ENCODE data around the gene SNED1. TPM values are rescaled to one million over a fixed set of nuclear protein-coding genes. Genes with fewer than 3 reads are reported as not detected.

SNED1 gene
- total RNA-seq, 2 donors from 2014 or later = 0.66 to 4.5 TPM

DNA sequence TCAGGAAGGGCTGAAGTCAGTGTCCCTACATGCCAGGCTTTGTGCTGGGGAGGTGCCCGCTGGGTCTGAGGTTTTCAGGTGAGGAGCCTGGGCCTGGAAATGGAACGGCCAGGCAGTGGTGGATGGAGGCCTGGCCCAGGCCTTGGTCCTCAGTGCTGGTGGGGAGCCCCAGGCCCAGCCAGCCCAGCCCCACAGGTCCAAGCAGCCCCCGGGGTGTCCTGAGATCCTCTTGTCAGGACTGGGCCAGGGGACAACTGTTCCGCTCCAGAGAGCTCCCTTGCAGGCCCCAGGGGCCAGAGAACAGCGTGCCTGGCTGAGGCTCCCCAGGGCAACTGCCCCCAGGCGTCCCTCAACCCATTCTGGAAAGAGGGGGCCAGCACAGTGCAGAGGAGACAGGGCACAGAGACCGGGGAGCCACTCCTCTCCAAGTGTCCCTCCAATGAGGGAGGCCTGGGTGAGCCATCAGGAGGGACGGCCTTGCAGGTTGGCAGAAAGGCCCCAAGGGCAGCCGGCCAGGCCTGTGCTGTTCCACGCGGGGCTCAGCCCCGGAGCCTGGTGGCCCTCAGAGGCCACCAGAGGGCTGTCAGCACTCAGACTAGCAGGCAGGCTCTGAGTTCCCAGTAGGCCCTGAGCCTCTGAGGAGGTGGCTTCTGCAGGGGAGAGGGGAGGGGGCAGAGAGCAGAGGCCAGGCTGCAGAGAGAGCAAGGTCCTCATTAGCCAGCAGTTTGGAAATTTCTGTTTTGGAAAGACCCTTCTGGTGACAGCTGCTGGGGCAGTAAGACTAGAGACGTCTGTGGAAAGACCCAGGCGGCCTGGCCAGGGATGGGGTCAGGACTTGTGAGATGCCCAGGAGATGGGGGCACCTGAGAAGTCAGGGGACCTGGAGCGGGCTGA lies 29.4 kb upstream of the SNED1 start:
- Histone ChIP-seq H3K27me3 (ENCODE audit: control insufficient read depth, insufficient read depth, low read length, poor library complexity, severe bottlenecking) (no peaks in the 10 kb centered on the region), H3K4me1 (ENCODE audit: control insufficient read depth, insufficient read depth, low read length) (no peaks in the 10 kb centered on the region), H3K9ac (ENCODE audit: extremely low read depth, low read length, poor library complexity, severe bottlenecking) (no peak overlapping the region), H3K36me3 (ENCODE audit: control insufficient read depth, insufficient read depth, low read length) (no peaks in the 10 kb centered on the region), H3K27ac (ENCODE audit: low read depth, low read length) (no peak overlapping the region), H3K4me3 (ENCODE audit: low read length) (no peak overlapping the region), H3K9me3 (ENCODE audit: control insufficient read depth, low read length) (no peaks in the 10 kb centered on the region)
- H3K9me3 Mint-ChIP-seq = no peaks in the 10 kb centered on the region
- no peaks in the 10 kb centered on the region for H3K4me1 Mint-ChIP-seq
- H3K4me3 Mint-ChIP-seq = no peak overlapping the region
- no peak overlapping the region for H3K27ac Mint-ChIP-seq
- TF ChIP-seq CTCF (conservative IDR thresholded peaks at IDR 0.05) = peak; percentile 42
- peak; percentile 74 for DNase-seq
- WGBS, 2 experiments (ENCODE audit: insufficient coverage in 1 of 2, insufficient read length in 1 of 2) = 89 to 92% methylated on average over 8 to 15 of the region's 15 CpGs
- no peaks in the 10 kb centered on the region for H3K36me3 Mint-ChIP-seq (ENCODE audit: low read depth)
- no peaks in the 10 kb centered on the region for H3K27me3 Mint-ChIP-seq (ENCODE audit: insufficient read depth)

GRCh38 chr2:240970104-240970503 lies 28.3 kb upstream of the SNED1 start:
- Mint-ChIP-seq H3K9me3 (no peaks in the 10 kb centered on the region), H3K4me1 (no peaks in the 10 kb centered on the region), H3K4me3 (no peak overlapping the region), H3K27ac (no peak overlapping the region), H3K27me3 (ENCODE audit: insufficient read depth) (no peaks in the 10 kb centered on the region), H3K36me3 (ENCODE audit: low read depth) (no peaks in the 10 kb centered on the region)
- no peak for DNase-seq
- Histone ChIP-seq H3K27ac (ENCODE audit: low read depth, low read length) (no peak overlapping the region), H3K9me3 (ENCODE audit: control insufficient read depth, low read length) (no peaks in the 10 kb centered on the region), H3K4me3 (ENCODE audit: low read length) (no peak overlapping the region), H3K4me1 (ENCODE audit: control insufficient read depth, insufficient read depth, low read length) (no peaks in the 10 kb centered on the region), H3K9ac (ENCODE audit: extremely low read depth, low read length, poor library complexity, severe bottlenecking) (no peak overlapping the region), H3K27me3 (ENCODE audit: control insufficient read depth, insufficient read depth, low read length, poor library complexity, severe bottlenecking) (peaks cover 6% of the 10 kb centered on the region), H3K36me3 (ENCODE audit: control insufficient read depth, insufficient read depth, low read length) (no peaks in the 10 kb centered on the region)
- WGBS, 2 experiments (ENCODE audit: insufficient coverage in 1 of 2, insufficient read length in 1 of 2) = 89 to 100% methylated on average over 3 of the region's 3 CpGs
- no peak for TF ChIP-seq CTCF (conservative IDR thresholded peaks at IDR 0.05)

GRCh38 chr2:240970816-240971215 lies 27.6 kb upstream of the SNED1 start:
- peaks cover 11% of the 10 kb centered on the region for H3K27me3 ChIP-seq (ENCODE audit: control insufficient read depth, insufficient read depth, low read length, poor library complexity, severe bottlenecking)
- TF ChIP-seq CTCF (conservative IDR thresholded peaks at IDR 0.05) = no peak
- H3K4me3 ChIP-seq (ENCODE audit: low read length) = no peak overlapping the region
- H3K27ac ChIP-seq (ENCODE audit: low read depth, low read length) = no peak overlapping the region
- H3K4me1 ChIP-seq (ENCODE audit: control insufficient read depth, insufficient read depth, low read length) = no peaks in the 10 kb centered on the region
- 86 to 92% methylated on average over 13 to 15 of the region's 15 CpGs for WGBS, 2 experiments (ENCODE audit: insufficient coverage in 1 of 2, insufficient read length in 1 of 2)
- H3K4me3 Mint-ChIP-seq = no peak overlapping the region
- H3K27me3 Mint-ChIP-seq (ENCODE audit: insufficient read depth) = peaks cover 6% of the 10 kb centered on the region
- H3K4me1 Mint-ChIP-seq = no peaks in the 10 kb centered on the region
- H3K9ac ChIP-seq (ENCODE audit: extremely low read depth, low read length, poor library complexity, severe bottlenecking) = no peak overlapping the region
- H3K36me3 ChIP-seq (ENCODE audit: control insufficient read depth, insufficient read depth, low read length) = no peaks in the 10 kb centered on the region
- H3K9me3 Mint-ChIP-seq = no peaks in the 10 kb centered on the region
- no peak overlapping the region for H3K27ac Mint-ChIP-seq
- no peak for DNase-seq
- H3K9me3 ChIP-seq (ENCODE audit: control insufficient read depth, low read length) = no peaks in the 10 kb centered on the region
- no peaks in the 10 kb centered on the region for H3K36me3 Mint-ChIP-seq (ENCODE audit: low read depth)
